HCT116 (cell line): ENCODE data around the gene SGK2. TPM values are rescaled to one million over a fixed set of nuclear protein-coding genes. Genes with fewer than 3 reads are reported as not detected.
"Not testable (repeated sequence)": the region's sequence is repeated elsewhere in the genome, so short reads cannot be mapped to it uniquely, and the experiment has no call there.

Experiments used
- ATAC-seq: fragments of 200-7000 bp; cut with Tn5 transposase; 2 replicates; pipeline ENCODE4 v1.9.1; 2020; ENCODE audit warnings: mild to moderate bottlenecking, moderate library complexity
- BruUV-seq: library from RNA; stranded (reverse); fragments of 400-500 nt; replicated peaks from 2 replicates; lab custom pipeline; 2021; lab: Mats Ljungman, UMichigan
- CTCF ChIA-PET: fragments of 300-600 bp; sonication (Branson Sonifier 250); formaldehyde crosslinking; loops from one replicate; lab custom pipeline; 2021; ENCODE audit warnings: antibody characterized with exemption; lab: Charles Lee
- POLR2A ChIA-PET: fragments of 300-600, 350-600 bp; sonication (Branson Sonifier 250); formaldehyde crosslinking; loops from one replicate; lab custom pipeline; 2021; ENCODE audit warnings: antibody characterized with exemption; lab: Charles Lee
- RAD21 ChIA-PET, 2 experiments: fragments of 300-600 bp; sonication (Branson Sonifier 250); formaldehyde crosslinking; loops; one replicate each; lab custom pipeline; 2023; ENCODE audit warnings: low total read pairs in 2 of 2; ENCODE audit not compliant: uncharacterized antibody in 2 of 2, unreplicated experiment in 2 of 2, low non-redundant PET in 1 of 2; lab: Charles Lee
- DNase-seq: peaks from one replicate; pipeline ENCODE4 v3.0.0-alpha.2; 2010; ENCODE audit warnings: low read depth, low spot score
- H2AFZ ChIP-seq: fragments of 200-600 bp; shearing (Covaris generic), sonication (generic); 2 replicates; pipeline ENCODE4 v1.6.1; 2017; ENCODE audit warnings: low read depth, mixed run types, mixed read lengths, antibody characterized with exemption, low read length; ENCODE audit not compliant: poor library complexity, severe bottlenecking
- H3K27ac ChIP-seq: 2 replicates; pipeline ENCODE4 v1.5.1; 2012; ENCODE audit warnings: low read depth, low read length
- H3K27me3 ChIP-seq: fragments of 200-600 bp; sonication (generic); 2 replicates; pipeline ENCODE4 v1.6.1; 2016; ENCODE audit warnings: mixed run types, low read length, mixed read lengths; ENCODE audit not compliant: insufficient read depth
- H3K36me3 ChIP-seq, 2 experiments: fragments of 200-500 bp in 1 of 2; fragments of 200-600 bp in 1 of 2; sonication (Bioruptor generic) in 1 of 2; sonication (generic) in 1 of 2; 2 replicates each; pipeline versions ENCODE4 v1.5.1 to v1.6.1; 2014 to 2016; ENCODE audit warnings: low read length in 2 of 2, inconsistent platforms in 1 of 2, mixed read lengths in 1 of 2, mixed run types in 1 of 2; ENCODE audit not compliant: insufficient read depth in 2 of 2, control insufficient read depth in 1 of 2
- H3K4me1 ChIP-seq, 2 experiments: fragments of 200-600 bp in 1 of 2; sonication (generic) in 1 of 2; 2 replicates each; pipeline versions ENCODE4 v1.5.1 to v1.6.1; 2012 to 2017; ENCODE audit warnings: low read length in 2 of 2, inconsistent platforms in 1 of 2, mild to moderate bottlenecking in 1 of 2, mixed read lengths in 1 of 2, mixed run types in 1 of 2, moderate library complexity in 1 of 2; ENCODE audit not compliant: insufficient read depth in 2 of 2, control insufficient read depth in 1 of 2
- H3K4me2 ChIP-seq: fragments of 200-600 bp; sonication (generic); 2 replicates; pipeline ENCODE4 v1.6.1; 2017; ENCODE audit warnings: mixed run types, low read length, mixed read lengths
- H3K4me3 ChIP-seq, 2 experiments: fragments of 200-600 bp in 1 of 2; sonication (generic) in 1 of 2; replicated peaks in 1 of 2; 2 replicates each; pipeline ENCODE4 v1.5.1; 2011 to 2016; ENCODE audit warnings: low read length in 2 of 2, control low read depth in 1 of 2, low read depth in 1 of 2, mild to moderate bottlenecking in 1 of 2, mixed read lengths in 1 of 2, mixed run types in 1 of 2
- H3K79me2 ChIP-seq: fragments of 200-600 bp; sonication (generic); 2 replicates; pipeline ENCODE4 v1.6.1; 2017; ENCODE audit warnings: mild to moderate bottlenecking, mixed run types, low read length, moderate library complexity, mixed read lengths; ENCODE audit not compliant: insufficient read depth
- H3K9ac ChIP-seq: fragments of 200-600 bp; sonication (generic); 2 replicates; pipeline ENCODE4 v1.6.1; 2016; ENCODE audit warnings: low read length, mixed read lengths
- H3K9me2 ChIP-seq: fragments of 200-600 bp; sonication (generic), shearing (Covaris generic); 2 replicates; pipeline ENCODE4 v1.6.1; 2017; ENCODE audit warnings: mixed run types, mild to moderate bottlenecking, moderate library complexity; ENCODE audit not compliant: insufficient read depth
- H3K9me3 ChIP-seq, 2 experiments: fragments of 200-500 bp in 1 of 2; fragments of 200-600 bp in 1 of 2; sonication (Bioruptor generic) in 1 of 2; sonication (generic) in 1 of 2; 2 replicates each; pipeline ENCODE4 v1.6.1; 2014 to 2017; ENCODE audit warnings: low read length in 2 of 2, mixed read lengths in 2 of 2, inconsistent platforms in 1 of 2, low read depth in 1 of 2, mild to moderate bottlenecking in 1 of 2, mixed run types in 1 of 2, moderate library complexity in 1 of 2; ENCODE audit not compliant: control insufficient read depth in 1 of 2, insufficient read depth in 1 of 2
- H4K20me1 ChIP-seq: fragments of 200-600 bp; sonication (generic), shearing (Covaris generic); 2 replicates; pipeline ENCODE4 v1.6.1; 2017; ENCODE audit warnings: mixed run types, mild to moderate bottlenecking, moderate library complexity; ENCODE audit not compliant: insufficient read depth
- intact Hi-C: fragments of 100-400 bp; cut with micrococcal nuclease; formaldehyde crosslinking; loops from 2 replicates; pipeline ENCODE4 v1.10.0; 2022
- total RNA-seq: library from RNA; stranded (reverse); gene quantifications from one replicate; pipeline ENCODE4 v1.2.1, GENCODE V29; 2021; ENCODE audit not compliant: unreplicated experiment
- TF ChIP-seq, protein P1 (sequence below): IDR thresholded peaks from 2 replicates; pipeline ENCODE4 v1.6.1; 2011; ENCODE audit warnings: mild to moderate bottlenecking, low read length, moderate library complexity; ENCODE audit not compliant: insufficient replicate concordance; ENCODE audit errors: extremely low read depth

SGK2 gene
- total RNA-seq, 1 experiment from 2014 or later = 2.3 TPM

DNA sequence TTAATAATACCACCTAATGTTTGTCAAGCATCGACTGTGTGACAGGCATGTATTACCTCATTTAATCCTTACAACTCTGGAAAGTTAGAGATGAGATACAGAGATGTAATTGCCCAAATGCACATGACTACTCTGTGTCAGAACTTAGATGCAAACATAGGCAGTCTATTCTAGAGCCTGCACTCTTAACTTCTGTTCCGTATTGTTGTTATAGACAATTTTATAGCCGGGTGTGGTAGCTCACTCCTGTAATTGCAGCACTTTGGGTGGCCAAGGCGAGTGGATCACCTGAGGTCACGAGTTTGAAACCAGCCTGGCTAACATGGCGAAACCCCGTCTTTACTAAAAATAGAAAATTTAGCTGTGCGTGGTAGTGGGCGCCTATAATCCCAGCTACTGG lies 46.9 kb downstream of the SGK2 start:
- RAD21 ChIA-PET = no interaction called here
- H3K36me3 ChIP-seq = peaks cover 0 to 12% of the 10 kb centered on the region in 2 experiments; a peak in 2 of 4 replicates
- TF ChIP-seq, protein P1, sequence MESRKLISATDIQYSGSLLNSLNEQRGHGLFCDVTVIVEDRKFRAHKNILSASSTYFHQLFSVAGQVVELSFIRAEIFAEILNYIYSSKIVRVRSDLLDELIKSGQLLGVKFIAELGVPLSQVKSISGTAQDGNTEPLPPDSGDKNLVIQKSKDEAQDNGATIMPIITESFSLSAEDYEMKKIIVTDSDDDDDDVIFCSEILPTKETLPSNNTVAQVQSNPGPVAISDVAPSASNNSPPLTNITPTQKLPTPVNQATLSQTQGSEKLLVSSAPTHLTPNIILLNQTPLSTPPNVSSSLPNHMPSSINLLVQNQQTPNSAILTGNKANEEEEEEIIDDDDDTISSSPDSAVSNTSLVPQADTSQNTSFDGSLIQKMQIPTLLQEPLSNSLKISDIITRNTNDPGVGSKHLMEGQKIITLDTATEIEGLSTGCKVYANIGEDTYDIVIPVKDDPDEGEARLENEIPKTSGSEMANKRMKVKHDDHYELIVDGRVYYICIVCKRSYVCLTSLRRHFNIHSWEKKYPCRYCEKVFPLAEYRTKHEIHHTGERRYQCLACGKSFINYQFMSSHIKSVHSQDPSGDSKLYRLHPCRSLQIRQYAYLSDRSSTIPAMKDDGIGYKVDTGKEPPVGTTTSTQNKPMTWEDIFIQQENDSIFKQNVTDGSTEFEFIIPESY = no peak
- TF ChIP-seq, all 23 proteins: peak for 0
- BruUV-seq = no TSS peak
- Histone ChIP-seq H3K9me3 (no peaks in the 10 kb centered on the region), H3K4me1 (no peaks in the 10 kb centered on the region), H3K4me2 (no peak overlapping the region), H3K79me2 (no peaks in the 10 kb centered on the region), H2AFZ (no peak overlapping the region), H3K27me3 (no peaks in the 10 kb centered on the region), H3K9ac (no peak overlapping the region), H3K9me2 (no peaks in the 10 kb centered on the region), H3K27ac (no peak overlapping the region), H4K20me1 (no peaks in the 10 kb centered on the region), H3K4me3 (no peak overlapping the region)
- DNase-seq = no peak
- intact Hi-C loops = no loop called here
- ChIA-PET CTCF (no interaction called here), POLR2A (interaction anchor here (1.2 kb wide), 1 partner anchor 15 kb away, joined by 3 read pairs; the partner anchor contains the start of gene IFT52)
- ATAC-seq = no peak

DNA sequence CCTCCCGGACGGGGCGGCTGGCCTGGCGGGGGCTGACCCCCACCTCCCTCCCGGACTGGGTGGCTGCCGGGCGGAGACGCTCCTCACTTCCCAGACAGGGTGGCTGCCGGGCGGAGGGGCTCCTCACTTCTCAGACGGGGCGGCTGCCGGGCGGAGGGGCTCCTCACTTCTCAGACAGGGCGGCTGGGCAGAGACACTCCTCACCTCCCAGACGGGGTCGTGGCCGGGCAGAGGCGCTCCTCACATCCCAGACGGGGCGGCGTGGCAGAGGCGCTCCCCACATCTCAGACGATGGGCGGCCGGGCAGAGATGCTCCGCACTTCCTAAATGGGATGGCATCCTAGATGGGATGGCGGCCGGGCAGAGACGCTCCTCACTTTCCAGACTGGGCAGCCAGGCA lies 48.5 kb downstream of the SGK2 start:
- RAD21 ChIA-PET, H2AFZ ChIP-seq, H3K79me2 ChIP-seq, H3K4me2 ChIP-seq, H3K9me2 ChIP-seq, H3K4me3 ChIP-seq, H3K27ac ChIP-seq, DNase-seq, H4K20me1 ChIP-seq, H3K9ac ChIP-seq, POLR2A ChIA-PET, BruUV-seq, H3K27me3 ChIP-seq, intact Hi-C loops, CTCF ChIA-PET, H3K9me3 ChIP-seq, ATAC-seq, H3K4me1 ChIP-seq: not testable (repeated sequence)
- H3K36me3 ChIP-seq = peaks cover 0 to 12% of the 10 kb centered on the region in 2 experiments; a peak in 2 of 4 replicates
